ENCODE results near the gene COMP.

Gene COMP

DNA sequence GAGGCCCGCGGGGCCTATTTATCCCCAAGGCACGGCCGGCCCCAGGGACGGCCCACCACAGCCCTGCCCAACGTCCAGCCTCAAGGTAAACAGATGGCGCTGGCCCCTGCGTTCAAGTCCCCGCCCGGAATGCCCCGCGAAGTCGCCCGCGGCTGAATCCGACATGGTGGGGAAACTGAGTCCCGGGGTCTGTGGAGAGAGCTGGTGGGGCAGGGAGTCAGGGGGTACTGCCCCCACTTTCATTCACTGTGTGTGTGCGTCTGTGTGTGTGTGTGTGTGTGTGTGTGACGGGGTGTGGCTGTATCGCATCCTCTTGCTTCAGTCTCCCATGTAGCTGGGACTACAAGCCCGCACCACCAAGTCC is 192 bp upstream of the COMP start:
- DNase-seq (ENCODE audit: low read depth, low spot score), result no peak
- no peak overlapping the region for H3K4me3 ChIP-seq (ENCODE audit: low read depth, low read length)
- TF ChIP-seq, protein P1, sequence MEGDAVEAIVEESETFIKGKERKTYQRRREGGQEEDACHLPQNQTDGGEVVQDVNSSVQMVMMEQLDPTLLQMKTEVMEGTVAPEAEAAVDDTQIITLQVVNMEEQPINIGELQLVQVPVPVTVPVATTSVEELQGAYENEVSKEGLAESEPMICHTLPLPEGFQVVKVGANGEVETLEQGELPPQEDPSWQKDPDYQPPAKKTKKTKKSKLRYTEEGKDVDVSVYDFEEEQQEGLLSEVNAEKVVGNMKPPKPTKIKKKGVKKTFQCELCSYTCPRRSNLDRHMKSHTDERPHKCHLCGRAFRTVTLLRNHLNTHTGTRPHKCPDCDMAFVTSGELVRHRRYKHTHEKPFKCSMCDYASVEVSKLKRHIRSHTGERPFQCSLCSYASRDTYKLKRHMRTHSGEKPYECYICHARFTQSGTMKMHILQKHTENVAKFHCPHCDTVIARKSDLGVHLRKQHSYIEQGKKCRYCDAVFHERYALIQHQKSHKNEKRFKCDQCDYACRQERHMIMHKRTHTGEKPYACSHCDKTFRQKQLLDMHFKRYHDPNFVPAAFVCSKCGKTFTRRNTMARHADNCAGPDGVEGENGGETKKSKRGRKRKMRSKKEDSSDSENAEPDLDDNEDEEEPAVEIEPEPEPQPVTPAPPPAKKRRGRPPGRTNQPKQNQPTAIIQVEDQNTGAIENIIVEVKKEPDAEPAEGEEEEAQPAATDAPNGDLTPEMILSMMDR (IDR thresholded peaks at IDR 0.05; ENCODE audit: low read depth, low read length), result no peak
- in situ Hi-C loops (cut with HindIII; ENCODE audit: low sequenced_read_pairs), result no loop called here

DNA sequence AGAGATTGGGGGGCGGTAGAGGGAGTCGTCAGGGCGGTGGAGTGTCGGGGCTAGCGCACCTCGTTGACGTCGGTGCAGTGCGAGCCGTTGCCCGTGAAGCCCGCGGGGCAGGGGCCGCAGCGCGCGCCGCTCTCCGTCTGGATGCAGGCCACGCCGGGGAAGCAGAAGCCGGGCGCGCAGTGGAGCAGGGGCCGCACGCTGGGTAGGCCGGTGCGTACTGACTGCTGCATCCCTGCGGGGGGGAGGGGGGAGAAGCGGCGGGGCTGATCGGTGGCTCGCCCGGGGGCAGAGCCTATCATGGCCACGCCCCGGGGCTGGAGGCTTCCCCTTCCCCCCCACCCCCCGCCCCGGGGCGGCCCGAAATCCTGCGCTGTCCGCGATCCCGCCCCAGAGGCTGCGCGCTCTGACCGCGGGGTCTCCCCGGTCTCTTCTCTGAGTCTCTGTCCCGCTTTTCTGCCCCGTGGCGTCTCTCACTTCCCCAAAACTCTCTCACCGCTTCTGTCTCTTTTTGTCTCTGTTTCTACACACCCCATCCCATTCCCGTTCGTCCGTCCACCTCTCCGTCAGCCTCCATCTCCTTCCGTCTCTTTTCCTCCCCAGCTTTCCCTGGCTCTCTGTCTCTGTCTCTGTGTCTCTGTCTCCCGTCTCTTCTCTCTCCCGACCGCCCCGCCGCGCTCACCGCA is 1.1 kb downstream of the COMP start:
- H3K4me3 ChIP-seq (ENCODE audit: low read depth, low read length), result no peak overlapping the region
- in situ Hi-C loops (cut with HindIII; ENCODE audit: low sequenced_read_pairs), result no loop called here
- TF ChIP-seq, protein P1 (IDR thresholded peaks at IDR 0.05; ENCODE audit: low read depth, low read length), result no peak
- DNase-seq (ENCODE audit: low read depth, low spot score), result no peak

DNA sequence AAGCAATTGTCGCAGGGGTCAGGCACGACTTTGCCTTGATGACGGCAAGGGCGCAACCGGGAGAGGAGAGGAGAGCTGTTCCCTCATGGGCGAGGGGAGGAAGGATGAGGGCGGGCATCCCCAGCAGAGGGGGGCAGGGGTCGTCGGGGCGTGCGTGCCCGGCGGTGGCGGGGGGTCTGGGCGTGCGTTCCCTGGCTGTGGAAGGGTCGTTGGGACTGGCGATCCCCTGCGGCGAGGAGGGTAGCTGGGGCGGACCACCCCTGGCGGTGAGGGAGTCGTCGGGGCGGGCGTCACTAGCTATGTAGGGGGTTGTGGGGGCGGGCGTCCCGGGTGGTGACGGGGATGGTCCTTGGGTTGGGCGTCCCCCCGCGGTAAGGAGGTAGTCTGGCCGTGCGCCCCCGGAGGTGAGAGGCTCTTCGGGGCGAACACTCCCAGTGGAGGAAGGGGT is 1.7 kb downstream of the COMP start:
- no peak overlapping the region for H3K4me3 ChIP-seq (ENCODE audit: low read depth, low read length)
- TF ChIP-seq, protein P1 (IDR thresholded peaks at IDR 0.05; ENCODE audit: low read depth, low read length), result no peak
- in situ Hi-C loops (cut with HindIII; ENCODE audit: low sequenced_read_pairs), result no loop called here

DNA sequence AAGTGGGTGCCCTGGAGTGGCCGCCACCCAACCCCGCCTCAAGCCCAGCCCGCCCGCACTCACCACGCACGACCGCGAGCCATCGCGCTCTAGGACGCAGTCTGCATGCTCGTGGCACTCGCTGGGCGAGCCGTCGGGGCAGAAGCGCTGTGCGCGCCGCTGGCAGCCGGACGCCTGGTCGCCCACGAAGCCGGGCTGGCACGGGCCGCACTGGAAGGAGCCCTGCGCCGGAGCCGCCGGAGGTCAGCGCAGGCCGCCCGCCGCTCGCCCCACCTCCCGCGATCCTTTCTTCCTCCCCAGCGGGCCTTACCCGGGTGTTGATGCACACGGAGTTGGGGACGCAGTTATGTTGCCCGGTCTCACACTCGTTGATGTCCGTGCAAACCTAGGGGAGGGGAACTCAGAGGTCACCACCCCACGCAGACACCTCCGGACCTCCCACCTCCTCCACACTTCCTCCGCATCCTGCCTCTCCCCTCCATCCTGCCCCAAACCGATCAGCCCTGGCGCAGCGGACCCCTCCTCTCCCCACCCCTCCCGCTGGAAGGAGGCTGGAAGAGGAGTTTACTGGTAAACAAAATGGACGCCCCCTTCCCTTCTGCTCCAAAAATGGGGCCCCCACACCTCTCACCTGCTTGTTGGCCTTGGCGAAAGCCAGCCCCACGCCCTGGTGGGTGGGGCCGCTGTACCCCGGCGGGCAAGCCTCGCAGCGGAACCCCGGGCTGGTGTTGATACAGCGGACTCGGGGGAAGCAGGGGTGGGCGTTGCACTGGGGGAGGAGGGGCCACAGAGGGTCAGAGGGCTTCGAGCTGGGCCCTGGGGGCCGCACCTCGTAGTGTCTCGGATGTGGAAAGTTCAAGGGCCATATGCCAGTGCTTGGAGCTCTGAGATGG is 2.3 kb downstream of the COMP start:
- TF ChIP-seq, protein P1 (IDR thresholded peaks at IDR 0.05; ENCODE audit: low read depth, low read length), result no peak
- in situ Hi-C loops (cut with HindIII; ENCODE audit: low sequenced_read_pairs), result no loop called here
- DNase-seq (ENCODE audit: low read depth, low spot score), result no peak
- no peak overlapping the region for H3K4me3 ChIP-seq (ENCODE audit: low read depth, low read length)

More for the DNA sequence above, 1.7 kb downstream of the COMP start:
- DNase-seq (ENCODE audit: low read depth, low spot score), result no peak

DNA sequence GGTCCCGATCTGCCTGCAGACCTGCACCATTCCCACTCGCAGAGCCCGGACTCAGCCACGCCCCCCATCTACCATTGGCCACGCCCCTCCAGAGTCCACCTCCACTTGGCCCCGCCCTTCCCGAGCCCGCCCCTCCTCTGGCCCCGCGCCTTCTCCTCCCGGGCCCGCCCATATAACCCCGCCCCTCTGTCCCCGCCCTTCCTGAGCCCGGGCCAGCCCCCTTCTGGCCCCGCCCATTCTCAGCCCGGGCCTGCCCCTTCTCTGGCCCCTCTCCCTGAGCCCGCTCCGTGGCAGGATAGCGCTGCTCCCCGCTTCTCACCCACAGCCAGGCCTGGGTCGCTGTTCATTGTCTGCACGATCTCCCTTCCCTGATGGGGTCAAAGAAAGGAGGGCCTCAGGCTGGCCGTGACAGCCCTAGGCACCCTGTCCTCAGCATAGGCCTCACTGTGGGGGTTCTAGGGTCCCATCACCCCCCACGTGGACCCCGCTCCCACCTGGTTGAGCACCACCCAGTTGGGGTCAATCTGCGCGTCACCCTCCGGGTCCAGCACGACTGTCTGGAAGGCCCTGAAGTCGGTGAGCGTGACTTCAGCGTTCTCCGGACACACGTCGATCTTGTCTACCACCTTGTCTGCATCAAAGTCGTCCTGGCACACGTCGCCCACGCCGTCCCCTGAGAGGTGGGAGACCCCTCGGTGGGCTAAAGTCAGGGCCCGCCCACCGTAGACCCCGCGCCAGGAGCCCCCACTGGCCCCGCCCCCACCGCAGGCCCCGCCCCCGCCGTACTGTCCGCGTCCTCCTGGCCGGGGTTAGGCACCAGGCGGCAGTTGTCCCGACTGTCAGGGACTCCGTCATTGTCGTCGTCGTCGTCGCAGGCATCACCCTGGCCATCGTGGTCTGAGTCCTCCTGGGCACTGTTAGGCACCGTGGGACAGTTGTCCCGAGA is 5.7 kb downstream of the COMP start:
- TF ChIP-seq, protein P1 (IDR thresholded peaks at IDR 0.05; ENCODE audit: low read depth, low read length), result no peak
- H3K4me3 ChIP-seq (ENCODE audit: low read depth, low read length), result no peak overlapping the region
- DNase-seq (ENCODE audit: low read depth, low spot score), result peak; percentile 42
- in situ Hi-C loops (cut with HindIII; ENCODE audit: low sequenced_read_pairs), result no loop called here

DNA sequence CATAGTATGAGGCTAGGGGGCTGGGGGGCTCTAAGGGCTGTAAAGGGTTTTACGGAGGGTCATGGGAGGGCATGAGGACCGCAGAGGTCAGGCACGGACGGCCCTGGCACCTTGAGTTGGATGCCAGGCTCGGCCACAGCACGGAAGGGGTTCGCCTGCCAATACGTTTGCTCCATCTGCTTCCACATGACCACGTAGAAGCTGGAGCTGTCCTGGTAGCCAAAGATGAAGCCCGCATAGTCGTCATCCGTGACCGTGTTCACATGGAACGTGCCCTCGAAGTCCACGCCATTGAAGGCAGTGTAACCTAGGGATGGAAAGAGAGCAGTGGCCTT is 6.4 kb downstream of the COMP start:
- DNase-seq (ENCODE audit: low read depth, low spot score), result no peak
- in situ Hi-C loops (cut with HindIII; ENCODE audit: low sequenced_read_pairs), result no loop called here
- TF ChIP-seq, protein P1 (IDR thresholded peaks at IDR 0.05; ENCODE audit: low read depth, low read length), result no peak
- H3K4me3 ChIP-seq (ENCODE audit: low read depth, low read length), result no peak overlapping the region

Measured in astrocyte of the spinal cord (primary cell).